Duodenal mucosa (tissue), 2 donors: ENCODE data around the gene CYB5R3.

ENCODE experiments used
- H3K27ac ChIP-seq: one replicate; pipeline ENCODE4 v1.7.0; 2013; ENCODE audit warnings: low read depth, low read length
- H3K27me3 ChIP-seq, 2 donors: one replicate each; pipeline ENCODE4 v1.7.0; 2013; ENCODE audit warnings: low read length in 2 of 2, control low read depth in 1 of 2; ENCODE audit not compliant: insufficient read depth in 2 of 2, control insufficient read depth in 1 of 2
- H3K36me3 ChIP-seq, 2 donors: one replicate each; pipeline ENCODE4 v1.7.0; 2013; ENCODE audit warnings: low read length in 2 of 2, control low read depth in 1 of 2; ENCODE audit not compliant: insufficient read depth in 2 of 2, control insufficient read depth in 1 of 2
- H3K4me1 ChIP-seq, 2 donors: one replicate each; pipeline ENCODE4 v1.7.0; 2013; ENCODE audit warnings: low read length in 2 of 2, control low read depth in 1 of 2; ENCODE audit not compliant: insufficient read depth in 2 of 2, control insufficient read depth in 1 of 2
- H3K4me3 ChIP-seq, 2 donors: one replicate each; pipeline ENCODE4 v1.7.0; 2013; ENCODE audit warnings: low read length in 2 of 2, low read depth in 1 of 2
- H3K9ac ChIP-seq, 2 donors: one replicate each; pipeline ENCODE4 v1.7.0; 2013; ENCODE audit warnings: low read length in 2 of 2, low read depth in 1 of 2
- H3K9me3 ChIP-seq, 2 donors: one replicate each; pipeline ENCODE4 v1.7.0; 2013; ENCODE audit warnings: low read length in 2 of 2, control low read depth in 1 of 2; ENCODE audit not compliant: control insufficient read depth in 1 of 2

The CYB5R3 gene

DNA sequence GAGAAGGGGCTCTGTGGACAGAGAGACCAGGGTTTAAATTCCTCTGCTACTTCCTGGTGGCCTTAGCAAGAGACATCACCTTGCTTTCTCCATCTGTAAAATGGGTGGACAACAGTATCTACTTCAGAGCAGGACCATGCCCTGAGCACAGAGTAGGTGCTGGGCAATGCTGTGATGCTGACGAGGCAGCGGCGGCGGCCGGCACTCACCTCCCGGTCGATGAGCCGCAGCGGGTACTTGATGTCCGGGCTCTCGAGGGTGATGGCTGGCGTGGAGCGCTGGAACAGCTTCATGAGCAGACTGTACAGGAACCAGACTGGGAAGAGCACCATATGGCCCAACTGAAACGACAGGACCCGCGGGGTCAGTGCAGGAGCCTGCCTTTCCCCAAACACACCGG, 12.7 kb downstream of the CYB5R3 start:
- Histone ChIP-seq H3K4me1 (no peaks in the 10 kb centered on the region), H3K9ac (no peak overlapping the region), H3K4me3 (no peak overlapping the region), H3K27me3 (no peaks in the 10 kb centered on the region), H3K36me3 (peaks cover 8 to 39% of the 10 kb centered on the region in 2 donors), H3K27ac (no peak overlapping the region), H3K9me3 (no peaks in the 10 kb centered on the region)

- Histone ChIP-seq H3K27me3 (no peaks in the 10 kb centered on the region), H3K9me3 (no peaks in the 10 kb centered on the region), H3K36me3 (peaks cover 10 to 48% of the 10 kb centered on the region in 2 donors), H3K4me3 (no peak overlapping the region), H3K27ac (no peak overlapping the region), H3K4me1 (no peaks in the 10 kb centered on the region), H3K9ac (no peak overlapping the region)
These were observed 13.7 kb downstream of the CYB5R3 start for GRCh38 chr22:42635531-42635930.

- Histone ChIP-seq H3K9me3 (no peaks in the 10 kb centered on the region), H3K27me3 (no peaks in the 10 kb centered on the region), H3K4me3 (no peak overlapping the region), H3K9ac (no peak overlapping the region), H3K4me1 (no peaks in the 10 kb centered on the region), H3K36me3 (peaks cover 18 to 72% of the 10 kb centered on the region in 2 donors), H3K27ac (no peak overlapping the region)
These were observed 16.2 kb downstream of the CYB5R3 start for GRCh38 chr22:42633013-42633412.

- Histone ChIP-seq H3K4me1 (no peaks in the 10 kb centered on the region), H3K27me3 (no peaks in the 10 kb centered on the region), H3K27ac (no peak overlapping the region), H3K9me3 (no peaks in the 10 kb centered on the region), H3K36me3 (peaks cover 27 to 79% of the 10 kb centered on the region in 2 donors), H3K9ac (no peak overlapping the region), H3K4me3 (no peak overlapping the region)
These were observed 17.1 kb downstream of the CYB5R3 start for GRCh38 chr22:42632096-42632495.

DNA sequence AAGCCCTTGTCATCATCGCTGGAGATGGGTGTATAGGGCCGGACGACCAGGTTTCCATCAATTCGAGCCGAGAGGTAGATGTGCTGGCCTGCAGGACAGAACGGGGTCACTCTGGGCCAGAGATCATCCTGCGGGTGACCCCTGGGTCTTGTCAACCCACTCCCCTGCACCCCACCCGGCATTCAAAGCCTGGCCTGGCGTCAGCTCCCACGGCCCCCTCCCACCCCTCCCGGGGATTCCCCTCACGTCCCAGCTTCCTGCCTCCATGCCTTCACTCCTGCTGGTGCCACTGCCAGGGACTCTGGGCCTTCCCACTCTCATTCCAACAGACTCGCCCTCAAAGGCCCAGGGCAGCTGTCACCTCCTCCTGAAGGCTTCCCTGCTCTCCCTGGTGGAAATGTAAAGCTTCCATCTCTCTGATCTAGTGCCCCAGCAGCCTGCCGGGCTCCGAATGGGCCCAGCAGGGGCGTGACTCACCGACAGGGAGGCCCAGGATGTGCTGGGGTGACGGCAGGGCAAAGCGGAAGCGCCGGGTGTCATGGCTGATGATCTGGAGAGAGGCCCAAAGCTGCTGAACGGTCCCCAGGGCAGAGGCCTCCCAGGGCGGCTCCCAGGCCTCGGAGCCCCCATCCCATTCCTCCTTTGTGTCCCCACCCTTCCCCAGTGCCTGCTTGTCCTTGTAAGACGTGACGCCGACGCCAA, 18.1 kb downstream of the CYB5R3 start:
- Histone ChIP-seq H3K27ac (no peak overlapping the region), H3K4me1 (no peaks in the 10 kb centered on the region), H3K4me3 (no peak overlapping the region), H3K9ac (no peak overlapping the region), H3K9me3 (no peaks in the 10 kb centered on the region), H3K36me3 (peaks cover 32 to 83% of the 10 kb centered on the region in 2 donors), H3K27me3 (no peaks in the 10 kb centered on the region)

GRCh38 chr22:42630211-42630610, 19.0 kb downstream of the CYB5R3 start:
- H3K9me3 ChIP-seq, result no peaks in the 10 kb centered on the region

GRCh38 chr22:42627981-42628380, 21.2 kb downstream of the CYB5R3 start:
- Histone ChIP-seq H3K9ac (no peak overlapping the region), H3K4me3 (no peak overlapping the region), H3K27me3 (no peaks in the 10 kb centered on the region), H3K9me3 (no peaks in the 10 kb centered on the region), H3K4me1 (peaks cover 8 to 15% of the 10 kb centered on the region in 2 donors), H3K36me3 (peaks cover 37 to 90% of the 10 kb centered on the region in 2 donors), H3K27ac (no peak overlapping the region)

More at GRCh38 chr22:42630211-42630610, 19.0 kb downstream of the CYB5R3 start:
- Histone ChIP-seq H3K9ac (no peak overlapping the region), H3K36me3 (peaks cover 37 to 81% of the 10 kb centered on the region in 2 donors), H3K4me1 (no peaks in the 10 kb centered on the region), H3K27ac (no peak overlapping the region), H3K4me3 (no peak overlapping the region), H3K27me3 (no peaks in the 10 kb centered on the region)

DNA sequence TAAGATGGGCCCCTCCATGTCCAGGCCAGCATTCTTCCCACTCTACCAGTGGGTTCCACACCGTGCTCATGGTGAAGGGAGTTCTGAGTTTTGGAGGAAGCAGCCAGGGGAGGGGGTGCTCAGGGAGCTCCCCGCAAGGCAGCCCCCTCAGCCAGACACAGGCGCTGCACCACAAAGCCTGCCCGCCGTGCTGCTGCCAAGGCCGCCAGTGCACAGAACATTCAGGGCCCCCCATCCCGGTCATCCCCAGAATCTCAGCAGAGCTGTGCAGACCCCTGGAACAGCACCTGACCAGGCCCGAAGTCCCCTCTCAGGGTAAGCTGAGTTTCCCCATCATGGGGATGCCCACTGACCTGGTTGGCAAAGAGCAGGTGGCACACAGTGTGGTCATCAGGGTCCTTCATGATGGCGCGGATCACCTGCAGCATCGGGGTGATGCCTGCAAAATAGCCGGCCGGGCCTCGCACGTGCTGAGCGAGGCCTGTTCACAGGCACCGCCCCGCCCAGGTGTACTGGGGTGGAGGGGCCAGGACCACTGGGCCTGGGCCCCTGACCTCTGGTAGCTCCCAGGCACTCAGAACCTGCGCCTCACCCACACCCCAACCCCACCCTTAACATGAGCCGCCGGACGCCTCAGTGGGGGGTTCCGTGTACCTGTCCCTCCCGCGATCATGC, 22.1 kb downstream of the CYB5R3 start:
- Histone ChIP-seq H3K9ac (no peak overlapping the region), H3K27me3 (no peaks in the 10 kb centered on the region), H3K4me3 (no peak overlapping the region), H3K36me3 (peaks cover 32 to 90% of the 10 kb centered on the region in 2 donors), H3K4me1 (peaks cover 10 to 15% of the 10 kb centered on the region in 2 donors), H3K27ac (no peak overlapping the region), H3K9me3 (no peaks in the 10 kb centered on the region)

DNA sequence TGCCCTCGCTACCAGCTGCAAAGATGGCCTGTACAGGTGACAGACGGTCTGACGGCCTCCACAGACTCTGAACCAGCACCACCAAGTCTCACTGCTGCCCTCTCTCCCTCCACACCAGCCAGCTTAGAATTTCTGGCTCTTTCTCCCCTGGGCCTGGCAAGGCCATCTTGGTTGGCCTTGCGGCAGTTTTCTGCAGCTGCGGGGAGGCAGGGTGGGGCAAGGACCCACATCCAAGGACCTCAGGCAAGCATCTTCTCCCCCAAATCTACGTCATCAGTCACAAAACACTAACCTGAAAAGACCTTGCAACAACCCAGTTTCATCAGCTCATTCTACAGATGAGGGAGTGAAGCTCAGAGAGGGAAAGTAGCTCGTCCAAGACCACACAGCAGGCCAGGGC, 22.8 kb downstream of the CYB5R3 start:
- H3K4me3 ChIP-seq, result no peak overlapping the region
- peaks cover 10 to 17% of the 10 kb centered on the region in 2 donors for H3K4me1 ChIP-seq
- no peaks in the 10 kb centered on the region for H3K9me3 ChIP-seq
- no peak overlapping the region for H3K9ac ChIP-seq
- no peaks in the 10 kb centered on the region for H3K27me3 ChIP-seq
- H3K36me3 ChIP-seq, result peaks cover 27 to 84% of the 10 kb centered on the region in 2 donors
- no peak overlapping the region for H3K27ac ChIP-seq

DNA sequence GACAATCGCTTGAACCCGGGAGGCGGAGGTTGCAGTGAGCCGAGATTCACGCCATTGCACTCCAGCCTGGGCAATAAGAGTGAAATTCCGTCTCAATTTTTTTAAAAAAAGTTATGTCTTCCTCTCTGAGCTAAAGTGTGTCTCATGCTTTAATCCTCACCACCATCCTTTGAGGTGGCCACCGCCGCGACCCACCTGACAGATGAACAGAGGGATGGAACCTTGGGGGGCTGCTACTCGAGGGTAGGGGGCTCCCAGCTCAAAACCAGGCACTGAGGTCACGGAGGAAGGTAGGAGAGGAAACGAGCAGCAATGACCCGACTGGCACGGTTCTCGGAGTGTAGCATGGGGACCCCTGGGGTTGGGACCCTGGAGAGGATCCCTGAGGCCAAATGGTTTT, 23.8 kb downstream of the CYB5R3 start:
- Histone ChIP-seq H3K27me3 (no peaks in the 10 kb centered on the region), H3K27ac (no peak overlapping the region), H3K9me3 (no peaks in the 10 kb centered on the region), H3K36me3 (peaks cover 26 to 80% of the 10 kb centered on the region in 2 donors), H3K4me1 (peaks cover 15 to 21% of the 10 kb centered on the region in 2 donors), H3K9ac (no peak overlapping the region), H3K4me3 (no peak overlapping the region)
